ENCODE results near the gene AADACL3. TPM values are rescaled to one million over a fixed set of nuclear protein-coding genes. Genes with fewer than 3 reads are reported as not detected.

Gene AADACL3
- total RNA-seq, 1 donor from 2014 or later = not detected

- no peak for TF ChIP-seq CTCF (conservative IDR thresholded peaks at IDR 0.05)
- Mint-ChIP-seq H3K27ac (ENCODE audit: unreplicated experiment) (no peak overlapping the region), H3K4me3 (no peak overlapping the region), H3K36me3 (ENCODE audit: low read depth) (no peaks in the 10 kb centered on the region), H3K27me3 (ENCODE audit: low read depth) (peaks cover 12% of the 10 kb centered on the region), H3K9me3 (no peaks in the 10 kb centered on the region), H3K4me1 (no peaks in the 10 kb centered on the region)
- no peak for DNase-seq (ENCODE audit: low read depth, low spot score)
Measured at GRCh38 chr1:12677565-12677964, 38.3 kb upstream of the AADACL3 start.

GRCh38 chr1:12678350-12678749 lies 37.6 kb upstream of the AADACL3 start:
- Mint-ChIP-seq H3K4me1 (no peaks in the 10 kb centered on the region), H3K27me3 (ENCODE audit: low read depth) (peaks cover 13% of the 10 kb centered on the region), H3K9me3 (no peaks in the 10 kb centered on the region), H3K27ac (ENCODE audit: unreplicated experiment) (no peak overlapping the region), H3K36me3 (ENCODE audit: low read depth) (no peaks in the 10 kb centered on the region), H3K4me3 (no peak overlapping the region)
- DNase-seq (ENCODE audit: low read depth, low spot score) = no peak
- no peak for TF ChIP-seq CTCF (conservative IDR thresholded peaks at IDR 0.05)

GRCh38 chr1:12678820-12679219 lies 37.1 kb upstream of the AADACL3 start:
- no peaks in the 10 kb centered on the region for H3K9me3 Mint-ChIP-seq
- no peaks in the 10 kb centered on the region for H3K4me1 Mint-ChIP-seq
- no peak for TF ChIP-seq CTCF (conservative IDR thresholded peaks at IDR 0.05)
- no peak overlapping the region for H3K27ac Mint-ChIP-seq (ENCODE audit: unreplicated experiment)
- H3K27me3 Mint-ChIP-seq (ENCODE audit: low read depth) = peaks cover 16% of the 10 kb centered on the region
- H3K4me3 Mint-ChIP-seq = no peak overlapping the region
- no peaks in the 10 kb centered on the region for H3K36me3 Mint-ChIP-seq (ENCODE audit: low read depth)
- no peak for DNase-seq (ENCODE audit: low read depth, low spot score)

- H3K9me3 Mint-ChIP-seq = peaks cover 5% of the 10 kb centered on the region
- H3K4me3 Mint-ChIP-seq = no peak overlapping the region
- no peak for DNase-seq (ENCODE audit: low read depth, low spot score)
- H3K4me1 Mint-ChIP-seq = peaks cover 6% of the 10 kb centered on the region
- no peak overlapping the region for H3K27ac Mint-ChIP-seq (ENCODE audit: unreplicated experiment)
- no peak for TF ChIP-seq CTCF (conservative IDR thresholded peaks at IDR 0.05)
- no peaks in the 10 kb centered on the region for H3K36me3 Mint-ChIP-seq (ENCODE audit: low read depth)
- H3K27me3 Mint-ChIP-seq (ENCODE audit: low read depth) = peaks cover 6% of the 10 kb centered on the region
Measured at GRCh38 chr1:12690156-12690555, 25.8 kb upstream of the AADACL3 start.

- Mint-ChIP-seq H3K4me1 (peaks cover 6% of the 10 kb centered on the region), H3K9me3 (peaks cover 5% of the 10 kb centered on the region), H3K36me3 (ENCODE audit: low read depth) (no peaks in the 10 kb centered on the region), H3K4me3 (no peak overlapping the region), H3K27ac (ENCODE audit: unreplicated experiment) (no peak overlapping the region), H3K27me3 (ENCODE audit: low read depth) (peaks cover 6% of the 10 kb centered on the region)
- TF ChIP-seq CTCF (conservative IDR thresholded peaks at IDR 0.05) = no peak
- DNase-seq (ENCODE audit: low read depth, low spot score) = no peak
Measured at GRCh38 chr1:12692967-12693782, 22.7 kb upstream of the AADACL3 start.
